GM19372 (cell line): ENCODE measurements around the gene PSMB8.
A peak's percentile ranks its signal among the peaks of the same experiment; 100 is the strongest.

Source experiments
- ATAC-seq: cut with Tn5 transposase; IDR thresholded peaks from one replicate; pipeline ENCODE4 v1.9.1; 2021; ENCODE audit warnings: mild to moderate bottlenecking, low read depth, moderate library complexity; ENCODE audit not compliant: unreplicated experiment

PSMB8 gene

GRCh38 chr6:32857156-32857891 lies 13.5 kb upstream of the PSMB8 start:
- no peak for ATAC-seq

GRCh38 chr6:32855467-32856174 lies 11.8 kb upstream of the PSMB8 start:
- no peak for ATAC-seq

GRCh38 chr6:32854376-32855178 lies 10.7 kb upstream of the PSMB8 start:
- no peak for ATAC-seq

GRCh38 chr6:32853541-32854375 lies 9.9 kb upstream of the PSMB8 start, which contains the start of the genes PSMB9 and TAP1:
Gene PSMB9 (plus strand): TSS chr6:32854192. CDS start chr6:32854230, 38 bp downstream.
Gene TAP1 (minus strand): TSS chr6:32853704. CDS start chr6:32853636, 68 bp downstream.
- ATAC-seq, result peak; percentile 84

- ATAC-seq, result peak; percentile 5
Observed at GRCh38 chr6:32852844-32853540, 9.1 kb upstream of the PSMB8 start.

GRCh38 chr6:32852018-32852843 lies 8.4 kb upstream of the PSMB8 start:
- ATAC-seq, result no peak

GRCh38 chr6:32851025-32851424 lies 7.2 kb upstream of the PSMB8 start:
- ATAC-seq, result no peak

GRCh38 chr6:32849126-32849525 lies 5.3 kb upstream of the PSMB8 start:
- no peak for ATAC-seq

- ATAC-seq, result no peak
Observed at GRCh38 chr6:32847795-32848194, 3.9 kb upstream of the PSMB8 start.

GRCh38 chr6:32847004-32847403 lies 3.2 kb upstream of the PSMB8 start:
- ATAC-seq, result no peak

- no peak for ATAC-seq
Observed at GRCh38 chr6:32845384-32845884, 1.6 kb upstream of the PSMB8 start.

GRCh38 chr6:32844839-32845383 lies 1.1 kb upstream of the PSMB8 start:
- no peak for ATAC-seq

GRCh38 chr6:32843331-32843978 lies 392 bp downstream of the PSMB8 start:
- no peak for ATAC-seq

- no peak for ATAC-seq
Observed at GRCh38 chr6:32842690-32843089, 1.2 kb downstream of the PSMB8 start.

GRCh38 chr6:32842021-32842650 lies 1.7 kb downstream of the PSMB8 start:
- ATAC-seq, result no peak

- ATAC-seq, result no peak
Observed at GRCh38 chr6:32840604-32841246, 3.1 kb downstream of the PSMB8 start.

GRCh38 chr6:32839356-32839755 lies 4.5 kb downstream of the PSMB8 start:
- no peak for ATAC-seq
